Mesenchymal stem cell (in vitro differentiated cells and primary cell): Measurements from ENCODE around the gene KIF21A.

Experiments used
- DNase-seq: peaks from one replicate; pipeline ENCODE4 v3.0.0-alpha.2; 2013
- H2AFZ ChIP-seq: one replicate; pipeline ENCODE4 v1.6.1; 2013; ENCODE audit warnings: low read depth, mild to moderate bottlenecking, control low read depth, inconsistent platforms, low read length, moderate library complexity
- H2AK5ac ChIP-seq: 2 replicates; pipeline ENCODE4 v1.6.1; 2013; ENCODE audit warnings: low read length, moderate library complexity, mild to moderate bottlenecking, inconsistent platforms; ENCODE audit not compliant: severe bottlenecking
- H2BK120ac ChIP-seq: one replicate; pipeline ENCODE4 v1.6.1; 2013; ENCODE audit warnings: low read depth, mild to moderate bottlenecking, inconsistent platforms, low read length, moderate library complexity
- H2BK12ac ChIP-seq, 2 experiments: one replicate each; pipeline ENCODE4 v1.6.1; 2013; ENCODE audit warnings: inconsistent platforms in 2 of 2, low read length in 2 of 2, mild to moderate bottlenecking in 2 of 2, moderate library complexity in 2 of 2, control low read depth in 1 of 2
- H2BK15ac ChIP-seq: one replicate; pipeline ENCODE4 v1.6.1; 2013; ENCODE audit warnings: mild to moderate bottlenecking, low read depth, inconsistent platforms; ENCODE audit not compliant: poor library complexity, severe bottlenecking
- H2BK5ac ChIP-seq: 2 replicates; pipeline ENCODE4 v1.6.1; 2013; ENCODE audit warnings: low read depth, mild to moderate bottlenecking, low read length, control low read depth, inconsistent platforms; ENCODE audit not compliant: poor library complexity, severe bottlenecking
- H3K14ac ChIP-seq, 2 experiments: one replicate each; pipeline ENCODE4 v1.6.1; 2013; ENCODE audit warnings: inconsistent platforms in 2 of 2, low read length in 2 of 2, control low read depth in 1 of 2, mild to moderate bottlenecking in 1 of 2, moderate library complexity in 1 of 2
- H3K18ac ChIP-seq, 2 experiments: one replicate each; pipeline ENCODE4 v1.6.1; 2013; ENCODE audit warnings: inconsistent platforms in 2 of 2, low read length in 2 of 2, control low read depth in 1 of 2, low read depth in 1 of 2, mild to moderate bottlenecking in 1 of 2
- H3K23ac ChIP-seq, 2 experiments: one replicate each; pipeline ENCODE4 v1.6.1; 2013; ENCODE audit warnings: inconsistent platforms in 2 of 2, low read length in 2 of 2, mild to moderate bottlenecking in 2 of 2, moderate library complexity in 2 of 2, control low read depth in 1 of 2
- H3K27ac ChIP-seq: 2 replicates; pipeline ENCODE4 v1.5.1; 2013; ENCODE audit warnings: mild to moderate bottlenecking, moderate library complexity, low read length, control low read depth, inconsistent platforms; ENCODE audit not compliant: poor library complexity, severe bottlenecking
- H3K27me3 ChIP-seq, 2 experiments: 2 replicates each; pipeline versions ENCODE4 v1.6.1 to v1.7.0; 2013; ENCODE audit warnings: low read length in 2 of 2, mild to moderate bottlenecking in 2 of 2, moderate library complexity in 2 of 2, control low read depth in 1 of 2, inconsistent platforms in 1 of 2; ENCODE audit not compliant: control insufficient read depth in 1 of 2, insufficient read depth in 1 of 2
- H3K36me3 ChIP-seq, 2 experiments: 2 replicates each; pipeline versions ENCODE4 v1.6.1 to v1.7.0; 2013; ENCODE audit warnings: low read length in 2 of 2, control low read depth in 1 of 2, inconsistent platforms in 1 of 2, low read depth in 1 of 2, mild to moderate bottlenecking in 1 of 2; ENCODE audit not compliant: insufficient read depth in 2 of 2, control insufficient read depth in 1 of 2
- H3K4ac ChIP-seq, 2 experiments: one replicate each; pipeline ENCODE4 v1.6.1; 2013; ENCODE audit warnings: inconsistent platforms in 2 of 2, low read length in 2 of 2, mild to moderate bottlenecking in 2 of 2, moderate library complexity in 2 of 2, control low read depth in 1 of 2, low read depth in 1 of 2
- H3K4me1 ChIP-seq: 2 replicates; pipeline ENCODE4 v1.6.1; 2013; ENCODE audit warnings: low read depth, low read length, control low read depth; ENCODE audit not compliant: control insufficient read depth, insufficient read depth
- H3K4me2 ChIP-seq: 2 replicates; pipeline ENCODE4 v1.6.1; 2013; ENCODE audit warnings: low read length, mild to moderate bottlenecking, inconsistent platforms; ENCODE audit not compliant: poor library complexity, severe bottlenecking
- H3K4me3 ChIP-seq, 2 experiments: 2 replicates each; pipeline versions ENCODE4 v1.5.1 to v1.7.0; 2013; ENCODE audit warnings: low read length in 2 of 2, mild to moderate bottlenecking in 2 of 2, control low read depth in 1 of 2, low read depth in 1 of 2; ENCODE audit not compliant: insufficient read depth in 1 of 2
- H3K79me1 ChIP-seq: replicated peaks from 2 replicates; pipeline ENCODE4 v1.6.1; 2013; ENCODE audit warnings: mild to moderate bottlenecking, control low read depth, low read length, inconsistent platforms; ENCODE audit not compliant: poor library complexity, severe bottlenecking
- H3K9ac ChIP-seq: 2 replicates; pipeline ENCODE4 v1.7.0; 2013; ENCODE audit warnings: mild to moderate bottlenecking, low read length, moderate library complexity
- H3K9me3 ChIP-seq: 2 replicates; pipeline ENCODE4 v1.7.0; 2013; ENCODE audit warnings: mild to moderate bottlenecking, low read length; ENCODE audit not compliant: control insufficient read depth
- H4K8ac ChIP-seq: one replicate; pipeline ENCODE4 v1.6.1; 2013; ENCODE audit warnings: inconsistent platforms, mild to moderate bottlenecking, low read length, moderate library complexity
- H4K91ac ChIP-seq: one replicate; pipeline ENCODE4 v1.6.1; 2013; ENCODE audit warnings: mild to moderate bottlenecking, low read length, inconsistent platforms
- WGBS: methylation state at CpG from one replicate; pipeline ENCODE4 v1.1.7; 2013; ENCODE audit warnings: mixed read lengths; 5-methylcytosine and 5-hydroxymethylcytosine counted together

The KIF21A gene

DNA sequence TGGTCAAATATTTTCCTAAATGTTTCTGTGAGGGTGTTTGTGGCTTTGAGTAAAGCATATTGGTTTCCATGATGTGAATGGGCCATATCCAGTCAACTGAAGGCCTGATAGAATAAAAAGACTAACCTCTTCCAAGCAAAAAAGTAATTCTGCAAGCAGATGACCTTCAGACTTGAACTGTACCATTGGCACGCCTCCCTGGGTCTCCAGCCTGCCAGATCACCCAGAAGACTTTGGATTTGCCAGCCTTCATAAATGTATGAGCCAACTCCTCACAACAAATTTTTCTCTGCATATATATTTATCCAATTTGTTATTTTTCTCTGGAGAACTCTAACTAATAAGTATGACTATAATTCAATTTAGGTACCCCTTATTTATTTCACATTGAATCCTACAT lies 190.3 kb downstream of the KIF21A start:
- Histone ChIP-seq H3K4me1 (no peaks in the 10 kb centered on the region), H4K91ac (no peak overlapping the region), H2BK15ac (no peak overlapping the region), H4K8ac (no peak overlapping the region), H3K79me1 (no peaks in the 10 kb centered on the region), H3K4ac (no peak overlapping the region), H3K27me3 (no peaks in the 10 kb centered on the region), H3K23ac (no peak overlapping the region), H3K27ac (no peak overlapping the region), H2BK120ac (no peak overlapping the region), H3K14ac (no peak overlapping the region), H2AK5ac (no peak overlapping the region), H2AFZ (no peak overlapping the region), H3K4me3 (no peak overlapping the region), H3K36me3 (no peaks in the 10 kb centered on the region), H3K18ac (no peak overlapping the region), H2BK5ac (no peak overlapping the region), H3K9me3 (peaks cover 3% of the 10 kb centered on the region), H3K4me2 (no peak overlapping the region), H3K9ac (no peak overlapping the region), H2BK12ac (no peak overlapping the region)
- DNase-seq, result no peak
- 100% methylated on average over 1 of the region's 1 CpG for WGBS
